Peyer's patch (tissue), 4 donors: Measurements from ENCODE around the gene CEMIP.

Experiments used
- POLR2A ChIP-seq, 2 donors: fragments of 450-650 bp; IDR thresholded peaks; one replicate each; pipeline ENCODE4 v1.5.1; 2017; ENCODE audit warnings: antibody characterized with exemption in 2 of 2, mild to moderate bottlenecking in 2 of 2, moderate library complexity in 2 of 2
- TF ChIP-seq, protein P1 (sequence below), 6 experiments: fragments of 450-650 bp in 4 of 6; fragments of 200-600 bp in 2 of 6; sonication (generic) in 1 of 6; IDR thresholded peaks; one replicate each; pipeline ENCODE4 v1.5.1; 2017 to 2019; ENCODE audit warnings: antibody characterized with exemption in 6 of 6, mild to moderate bottlenecking in 3 of 6, moderate library complexity in 1 of 6

DNA sequence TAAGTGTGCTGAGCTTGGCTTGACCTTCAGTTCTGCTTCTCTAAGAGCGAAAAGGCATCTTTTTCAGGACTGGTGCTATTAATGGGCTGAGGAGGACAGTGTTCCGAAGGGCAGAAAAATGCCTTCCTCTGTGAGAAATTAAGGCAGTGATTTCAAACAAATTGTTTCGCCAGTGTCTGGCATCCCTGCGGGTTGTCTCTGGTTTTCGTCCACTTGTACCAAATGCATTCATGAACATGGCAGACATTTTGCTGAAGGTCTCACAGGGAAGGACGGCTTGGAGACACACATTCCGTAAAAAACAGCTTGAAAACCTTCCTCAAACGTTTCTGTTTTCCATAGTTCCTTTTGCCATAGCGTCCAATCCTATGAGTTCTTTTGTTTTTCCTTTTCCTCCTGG is 57.1 kb downstream of the CEMIP start:
- no peak for TF ChIP-seq POLR2A (IDR thresholded peaks at IDR 0.05)
- TF ChIP-seq, protein P1, sequence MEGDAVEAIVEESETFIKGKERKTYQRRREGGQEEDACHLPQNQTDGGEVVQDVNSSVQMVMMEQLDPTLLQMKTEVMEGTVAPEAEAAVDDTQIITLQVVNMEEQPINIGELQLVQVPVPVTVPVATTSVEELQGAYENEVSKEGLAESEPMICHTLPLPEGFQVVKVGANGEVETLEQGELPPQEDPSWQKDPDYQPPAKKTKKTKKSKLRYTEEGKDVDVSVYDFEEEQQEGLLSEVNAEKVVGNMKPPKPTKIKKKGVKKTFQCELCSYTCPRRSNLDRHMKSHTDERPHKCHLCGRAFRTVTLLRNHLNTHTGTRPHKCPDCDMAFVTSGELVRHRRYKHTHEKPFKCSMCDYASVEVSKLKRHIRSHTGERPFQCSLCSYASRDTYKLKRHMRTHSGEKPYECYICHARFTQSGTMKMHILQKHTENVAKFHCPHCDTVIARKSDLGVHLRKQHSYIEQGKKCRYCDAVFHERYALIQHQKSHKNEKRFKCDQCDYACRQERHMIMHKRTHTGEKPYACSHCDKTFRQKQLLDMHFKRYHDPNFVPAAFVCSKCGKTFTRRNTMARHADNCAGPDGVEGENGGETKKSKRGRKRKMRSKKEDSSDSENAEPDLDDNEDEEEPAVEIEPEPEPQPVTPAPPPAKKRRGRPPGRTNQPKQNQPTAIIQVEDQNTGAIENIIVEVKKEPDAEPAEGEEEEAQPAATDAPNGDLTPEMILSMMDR (IDR thresholded peaks at IDR 0.05) = no peak
